Measurements from ENCODE around the gene MAK. TPM values are rescaled to one million over a fixed set of nuclear protein-coding genes. Genes with fewer than 3 reads are reported as not detected.
"Not testable (repeated sequence)": the region's sequence is repeated elsewhere in the genome, so short reads cannot be mapped to it uniquely, and the experiment has no call there.

MAK gene
- total RNA-seq, 2 experiments from 2014 or later, result 0.47 to 0.73 TPM

DNA sequence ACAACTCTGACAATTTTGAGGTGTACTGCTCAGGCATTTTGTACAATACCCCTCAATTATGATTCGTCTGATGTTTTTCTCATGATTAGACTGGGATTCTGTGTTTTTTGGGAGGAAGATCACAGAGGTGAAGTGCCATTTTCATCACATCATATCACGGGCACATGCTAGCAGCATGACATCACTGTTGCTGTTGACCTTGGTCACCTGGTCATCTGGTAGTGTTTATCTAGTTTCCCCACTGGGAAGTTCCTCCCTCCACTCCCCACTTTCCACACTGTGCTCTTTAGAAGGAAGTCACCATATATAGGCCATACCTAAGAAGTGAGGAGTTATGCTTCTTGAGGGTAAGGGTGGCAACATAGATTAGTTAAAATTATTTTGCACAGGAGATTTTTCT lies 22.7 kb upstream of the MAK start:
- ChIA-PET POLR2A (no interaction called here), CTCF (no interaction called here)
- Histone ChIP-seq H3K36me3 (ENCODE audit: insufficient read depth, low read length) (no peaks in the 10 kb centered on the region), H3K9me3 (ENCODE audit: control insufficient read depth in 1 of 2, insufficient read depth in 1 of 2, low read length in 2 of 2) (no peaks in the 10 kb centered on the region), H3K27me3 (ENCODE audit: control insufficient read depth in 1 of 2, insufficient read depth in 2 of 2, low read length in 2 of 2) (no peaks in the 10 kb centered on the region), H3K4me1 (ENCODE audit: insufficient read depth, low read length) (no peaks in the 10 kb centered on the region), H3K4me3 (ENCODE audit: low read length) (no peak overlapping the region), H3K27ac (ENCODE audit: low read depth in 1 of 2, low read length in 2 of 2) (no peak overlapping the region)
- Mint-ChIP-seq H3K27ac (no peak overlapping the region), H3K27me3 (peaks cover 11% of the 10 kb centered on the region), H3K4me3 (no peak overlapping the region), H3K4me1 (ENCODE audit: low read depth) (no peaks in the 10 kb centered on the region), H3K9me3 (no peaks in the 10 kb centered on the region), H3K36me3 (ENCODE audit: low read depth) (no peaks in the 10 kb centered on the region)
- TF ChIP-seq, protein P1, sequence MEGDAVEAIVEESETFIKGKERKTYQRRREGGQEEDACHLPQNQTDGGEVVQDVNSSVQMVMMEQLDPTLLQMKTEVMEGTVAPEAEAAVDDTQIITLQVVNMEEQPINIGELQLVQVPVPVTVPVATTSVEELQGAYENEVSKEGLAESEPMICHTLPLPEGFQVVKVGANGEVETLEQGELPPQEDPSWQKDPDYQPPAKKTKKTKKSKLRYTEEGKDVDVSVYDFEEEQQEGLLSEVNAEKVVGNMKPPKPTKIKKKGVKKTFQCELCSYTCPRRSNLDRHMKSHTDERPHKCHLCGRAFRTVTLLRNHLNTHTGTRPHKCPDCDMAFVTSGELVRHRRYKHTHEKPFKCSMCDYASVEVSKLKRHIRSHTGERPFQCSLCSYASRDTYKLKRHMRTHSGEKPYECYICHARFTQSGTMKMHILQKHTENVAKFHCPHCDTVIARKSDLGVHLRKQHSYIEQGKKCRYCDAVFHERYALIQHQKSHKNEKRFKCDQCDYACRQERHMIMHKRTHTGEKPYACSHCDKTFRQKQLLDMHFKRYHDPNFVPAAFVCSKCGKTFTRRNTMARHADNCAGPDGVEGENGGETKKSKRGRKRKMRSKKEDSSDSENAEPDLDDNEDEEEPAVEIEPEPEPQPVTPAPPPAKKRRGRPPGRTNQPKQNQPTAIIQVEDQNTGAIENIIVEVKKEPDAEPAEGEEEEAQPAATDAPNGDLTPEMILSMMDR (IDR thresholded peaks at IDR 0.05), result no peak
- no peak for DNase-seq
- no peak for ATAC-seq (ENCODE audit: poor library complexity)
- intact Hi-C loops (cut with DNase I, micrococcal nuclease), result no loop called here

DNA sequence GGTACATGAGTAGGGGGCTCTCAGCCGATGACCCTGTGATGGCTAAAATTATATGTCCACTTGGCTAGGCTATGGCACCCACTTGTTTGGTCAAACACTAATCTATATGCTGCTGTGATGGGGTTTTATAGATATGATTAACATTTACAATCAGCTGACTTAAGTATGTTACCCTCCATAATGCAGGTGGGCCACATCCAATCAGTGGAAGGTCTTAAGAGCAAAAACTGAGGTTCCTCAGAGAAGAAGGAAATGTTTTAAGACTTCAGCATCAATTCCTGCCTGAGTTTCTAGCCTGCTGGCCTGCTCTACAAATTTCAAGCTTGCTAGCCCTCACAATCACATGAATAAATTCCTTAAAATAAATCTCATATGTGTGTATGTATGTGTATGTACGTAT lies 18.9 kb upstream of the MAK start:
- POLR2A ChIA-PET, result no interaction called here

DNA sequence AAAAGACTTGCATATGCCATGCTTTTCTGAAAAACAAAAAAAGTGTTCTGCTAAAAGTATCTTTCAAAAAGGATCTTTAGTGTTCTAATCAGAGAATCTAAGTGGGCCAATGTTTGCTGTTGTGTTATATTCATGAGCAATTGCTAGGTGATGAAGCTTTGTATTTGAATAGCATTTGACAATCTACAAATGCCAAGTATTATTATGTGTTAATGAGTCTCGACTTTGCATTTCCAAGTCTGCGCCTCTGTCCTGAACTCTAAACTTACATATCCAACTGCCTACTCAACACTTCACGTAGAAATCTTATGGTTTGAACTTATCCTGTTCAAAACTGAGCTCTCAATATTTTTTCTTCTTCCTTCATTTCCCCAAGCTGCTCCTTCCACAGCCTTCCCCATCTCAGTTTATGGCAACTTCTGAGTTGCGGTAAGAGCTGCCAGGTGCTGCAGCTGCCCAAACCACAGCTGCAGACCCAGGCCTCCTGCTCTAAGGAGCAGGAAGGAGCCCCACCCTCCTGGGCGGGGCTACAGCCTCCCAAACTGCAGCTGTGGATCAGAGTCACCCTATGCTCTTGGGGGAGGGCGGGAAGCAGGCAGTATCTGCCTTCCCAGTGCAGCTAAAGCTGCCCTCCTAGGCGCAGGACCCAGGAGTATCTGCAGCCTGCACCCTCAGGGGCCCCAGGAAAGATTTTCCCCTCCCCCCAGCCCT lies 16.7 kb upstream of the MAK start:
- no peaks in the 10 kb centered on the region for H3K36me3 ChIP-seq (ENCODE audit: insufficient read depth, low read length)

More for the DNA sequence above, 18.9 kb upstream of the MAK start:
- no peak overlapping the region for H3K27ac ChIP-seq (ENCODE audit: low read depth in 1 of 2, low read length in 2 of 2)
- DNase-seq, result no peak
- Mint-ChIP-seq H3K4me1 (ENCODE audit: low read depth) (no peaks in the 10 kb centered on the region), H3K9me3 (peaks cover 11% of the 10 kb centered on the region), H3K4me3 (no peak overlapping the region), H3K27ac (no peak overlapping the region), H3K27me3 (peaks cover 25% of the 10 kb centered on the region), H3K36me3 (ENCODE audit: low read depth) (peaks cover 9% of the 10 kb centered on the region)
- no peaks in the 10 kb centered on the region for H3K27me3 ChIP-seq (ENCODE audit: control insufficient read depth in 1 of 2, insufficient read depth in 2 of 2, low read length in 2 of 2)
- H3K4me1 ChIP-seq (ENCODE audit: insufficient read depth, low read length), result peaks cover 3% of the 10 kb centered on the region
- no peaks in the 10 kb centered on the region for H3K36me3 ChIP-seq (ENCODE audit: insufficient read depth, low read length)
- CTCF ChIA-PET, result no interaction called here
- peaks cover 3 to 5% of the 10 kb centered on the region in 2 experiments for H3K9me3 ChIP-seq (ENCODE audit: control insufficient read depth in 1 of 2, insufficient read depth in 1 of 2, low read length in 2 of 2)
- intact Hi-C loops (cut with DNase I, micrococcal nuclease), result no loop called here
- ATAC-seq (ENCODE audit: poor library complexity), result no peak
- TF ChIP-seq, protein P1 (IDR thresholded peaks at IDR 0.05), result no peak
- no peak overlapping the region for H3K4me3 ChIP-seq (ENCODE audit: low read length)

DNA sequence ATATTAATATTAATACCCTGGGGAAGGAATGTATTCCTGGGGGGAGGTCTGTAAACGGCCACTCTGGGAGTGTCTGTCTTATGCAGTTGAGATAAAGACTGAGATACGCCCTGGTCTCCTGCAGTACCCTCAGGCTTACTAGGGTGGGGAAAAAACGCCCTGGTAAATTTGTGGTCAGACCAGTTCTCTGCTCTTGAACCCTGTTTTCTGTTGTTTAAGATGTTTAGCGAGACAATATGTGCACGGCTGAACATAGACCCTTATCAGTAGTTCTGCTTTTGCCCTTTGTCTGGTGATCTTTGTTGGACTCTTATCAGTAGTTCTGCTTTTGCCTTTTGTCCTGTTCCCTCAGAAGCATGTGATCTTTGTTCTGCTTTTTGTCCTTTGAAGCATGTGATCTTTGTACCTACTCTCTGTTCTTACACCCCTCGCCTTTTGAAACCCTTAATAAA lies 15.5 kb upstream of the MAK start:
- H3K4me3 Mint-ChIP-seq; CTCF ChIA-PET; intact Hi-C loops (cut with DNase I, micrococcal nuclease); H3K4me1 Mint-ChIP-seq (ENCODE audit: low read depth); POLR2A ChIA-PET; H3K27ac ChIP-seq (ENCODE audit: low read depth in 1 of 2, low read length in 2 of 2); ATAC-seq (ENCODE audit: poor library complexity); DNase-seq; H3K27me3 ChIP-seq (ENCODE audit: control insufficient read depth in 1 of 2, insufficient read depth in 2 of 2, low read length in 2 of 2); H3K36me3 ChIP-seq (ENCODE audit: insufficient read depth, low read length); H3K9me3 ChIP-seq (ENCODE audit: control insufficient read depth in 1 of 2, insufficient read depth in 1 of 2, low read length in 2 of 2); H3K27ac Mint-ChIP-seq; H3K4me1 ChIP-seq (ENCODE audit: insufficient read depth, low read length); H3K4me3 ChIP-seq (ENCODE audit: low read length); H3K36me3 Mint-ChIP-seq (ENCODE audit: low read depth): not testable (repeated sequence)
- Mint-ChIP-seq H3K9me3 (peaks cover 11% of the 10 kb centered on the region), H3K27me3 (peaks cover 32% of the 10 kb centered on the region)

More for the DNA sequence above, 16.7 kb upstream of the MAK start:
- Mint-ChIP-seq H3K4me1 (ENCODE audit: low read depth) (no peaks in the 10 kb centered on the region), H3K27me3 (peaks cover 32% of the 10 kb centered on the region), H3K27ac (no peak overlapping the region), H3K9me3 (peaks cover 11% of the 10 kb centered on the region), H3K36me3 (ENCODE audit: low read depth) (peaks cover 10% of the 10 kb centered on the region), H3K4me3 (no peak overlapping the region)
- TF ChIP-seq, protein P1 (IDR thresholded peaks at IDR 0.05), result no peak
- peaks cover 3% of the 10 kb centered on the region for H3K4me1 ChIP-seq (ENCODE audit: insufficient read depth, low read length)
- intact Hi-C loops (cut with DNase I, micrococcal nuclease), result no loop called here
- peak in 1 of 14 experiments; percentile 14 for DNase-seq
- no peak for ATAC-seq (ENCODE audit: poor library complexity)
- H3K9me3 ChIP-seq (ENCODE audit: control insufficient read depth in 1 of 2, insufficient read depth in 1 of 2, low read length in 2 of 2), result peaks cover 3 to 5% of the 10 kb centered on the region in 2 experiments
- POLR2A ChIA-PET, result no interaction called here
- H3K4me3 ChIP-seq (ENCODE audit: low read length), result no peak overlapping the region
- H3K27ac ChIP-seq (ENCODE audit: low read depth in 1 of 2, low read length in 2 of 2), result no peak overlapping the region
- CTCF ChIA-PET, result no interaction called here
- no peaks in the 10 kb centered on the region for H3K27me3 ChIP-seq (ENCODE audit: control insufficient read depth in 1 of 2, insufficient read depth in 2 of 2, low read length in 2 of 2)
